Glomerular endothelial cell (primary cell): ENCODE results near the gene DAB1. TPM values are rescaled to one million over a fixed set of nuclear protein-coding genes. Genes with fewer than 3 reads are reported as not detected.

ENCODE experiments used
- DNase-seq: peaks from one replicate; pipeline ENCODE4 v3.0.0-alpha.2; 2011; ENCODE audit warnings: low read depth, low spot score; ENCODE audit errors: extremely low read depth
- total RNA-seq: library from RNA; depleted of rRNA; stranded (reverse); fragments of >200 nt; gene quantifications from 2 replicates; pipeline ENCODE4 v1.2.3, GENCODE V29; 2015

Gene DAB1
- total RNA-seq, 1 donor from 2014 or later: 0.18 TPM

DNA sequence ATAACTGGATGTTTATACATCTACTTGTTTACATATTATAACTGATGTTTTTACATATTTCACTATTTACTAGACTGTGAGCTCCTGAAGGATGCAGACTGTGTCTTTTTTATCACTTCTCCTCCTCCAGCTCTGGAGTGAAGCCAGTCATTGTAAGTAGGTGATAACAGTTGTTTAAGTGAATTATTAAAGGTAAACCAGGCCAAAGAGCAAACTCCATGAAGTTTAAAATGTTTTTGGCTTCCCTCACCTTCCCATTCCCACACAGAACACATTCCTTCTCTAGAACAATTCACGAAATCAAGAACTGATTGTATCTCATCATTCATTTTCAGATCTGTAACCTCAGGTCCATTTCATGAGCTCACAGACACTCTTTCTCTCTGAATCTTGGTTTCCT is 98.3 kb downstream of the DAB1 start:
- no peak for DNase-seq

DNA sequence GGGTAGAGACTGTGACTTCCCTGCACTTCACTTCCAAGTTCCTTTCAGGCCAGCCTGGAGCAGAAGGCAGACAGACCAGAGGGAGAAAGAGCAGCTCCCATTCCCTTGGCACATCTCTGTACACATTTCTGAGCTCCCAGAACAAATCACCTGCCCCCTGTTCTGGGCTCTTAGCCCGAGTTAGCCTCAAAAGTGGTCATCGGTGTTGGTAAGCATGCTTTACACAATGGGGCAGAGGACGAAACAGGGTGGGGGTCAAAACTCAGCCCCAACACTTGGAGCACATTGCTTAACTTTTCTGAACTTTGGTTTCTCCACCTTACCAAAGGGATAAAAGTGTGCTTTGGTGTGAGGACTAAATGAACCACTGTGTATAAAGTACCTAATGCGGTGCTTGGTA is 98.7 kb downstream of the DAB1 start:
- no peak for DNase-seq

DNA sequence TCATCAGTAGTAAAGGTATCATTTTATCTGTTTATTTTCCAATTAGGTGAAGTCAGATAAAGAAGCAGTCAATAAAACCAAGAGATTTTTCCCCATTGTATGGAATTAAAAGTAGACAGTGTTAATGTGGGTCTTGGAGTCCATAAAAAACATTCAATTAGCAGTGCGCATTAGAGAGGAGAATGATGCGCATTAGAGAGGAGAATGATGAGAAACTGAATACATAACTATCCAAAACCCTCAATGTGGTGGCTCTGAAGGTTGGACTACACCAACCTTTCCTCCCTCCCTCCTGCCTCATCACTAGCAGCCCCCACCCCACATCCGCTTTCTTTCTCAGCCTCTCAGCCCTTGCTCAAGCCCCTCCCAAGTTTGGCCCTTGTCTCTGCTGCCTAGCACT is 99.5 kb downstream of the DAB1 start:
- no peak for DNase-seq

DNA sequence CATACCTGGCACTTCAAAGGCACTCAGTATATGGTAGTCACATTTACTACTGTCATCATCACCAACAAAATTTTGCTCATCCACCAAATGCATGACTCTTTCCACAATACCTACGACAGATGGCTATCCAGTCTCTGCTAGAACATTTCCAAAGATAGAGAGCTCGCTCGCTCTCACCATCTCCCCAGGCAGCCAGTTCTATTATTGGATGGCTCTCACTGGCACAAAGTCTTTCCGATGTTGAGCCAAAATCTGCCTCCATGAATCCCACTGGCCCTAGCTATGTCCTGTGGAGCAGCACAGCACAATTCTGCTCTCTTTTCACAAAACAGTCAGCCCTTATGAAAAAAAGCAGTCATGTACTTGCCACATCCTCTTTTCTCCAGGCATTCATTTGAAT is 102.1 kb downstream of the DAB1 start:
- DNase-seq: no peak

DNA sequence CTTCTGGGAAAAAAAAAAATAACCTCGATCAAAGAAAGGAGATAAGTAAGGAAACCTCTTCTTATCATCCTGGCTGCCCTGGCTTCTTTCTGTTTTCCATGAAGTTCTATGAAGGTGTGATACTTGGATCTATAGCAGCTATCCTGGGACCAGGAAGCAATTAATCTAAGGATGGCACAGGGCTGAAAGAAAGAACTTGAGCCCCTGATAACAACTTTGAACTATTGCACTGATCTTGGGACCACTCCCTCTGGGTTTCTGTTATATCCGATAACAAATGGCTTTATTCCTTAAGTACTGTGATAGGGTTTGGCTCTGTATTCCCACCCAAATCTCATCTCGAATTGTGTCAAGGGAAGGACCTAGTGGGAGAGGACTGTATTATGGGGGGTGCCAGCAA is 104.1 kb downstream of the DAB1 start:
- DNase-seq: no peak

- no peak for DNase-seq
Observed at GRCh38 chr1:57319165-57319564, 104.7 kb downstream of the DAB1 start.

DNA sequence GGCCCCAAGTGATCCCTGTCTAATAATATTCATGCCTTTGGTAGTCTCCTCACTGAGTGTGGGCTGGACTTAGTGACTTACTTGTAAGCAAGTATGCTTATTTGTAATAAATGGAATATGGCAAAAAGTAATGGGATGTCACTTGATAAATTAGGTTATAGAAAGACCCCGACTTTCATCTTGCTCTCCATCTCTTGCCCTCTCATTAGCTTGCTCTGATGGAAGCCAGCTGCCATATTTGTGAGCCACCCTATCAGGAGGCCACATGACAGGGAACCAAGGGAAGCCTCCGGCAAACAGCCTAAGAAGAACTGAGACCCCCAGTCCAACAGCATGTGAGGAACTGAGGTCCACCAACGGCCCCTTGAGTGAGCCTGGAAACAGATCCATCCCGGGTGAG is 107.0 kb downstream of the DAB1 start:
- DNase-seq: no peak

- no peak for DNase-seq
Observed at GRCh38 chr1:57316291-57316690, 107.6 kb downstream of the DAB1 start.

DNA sequence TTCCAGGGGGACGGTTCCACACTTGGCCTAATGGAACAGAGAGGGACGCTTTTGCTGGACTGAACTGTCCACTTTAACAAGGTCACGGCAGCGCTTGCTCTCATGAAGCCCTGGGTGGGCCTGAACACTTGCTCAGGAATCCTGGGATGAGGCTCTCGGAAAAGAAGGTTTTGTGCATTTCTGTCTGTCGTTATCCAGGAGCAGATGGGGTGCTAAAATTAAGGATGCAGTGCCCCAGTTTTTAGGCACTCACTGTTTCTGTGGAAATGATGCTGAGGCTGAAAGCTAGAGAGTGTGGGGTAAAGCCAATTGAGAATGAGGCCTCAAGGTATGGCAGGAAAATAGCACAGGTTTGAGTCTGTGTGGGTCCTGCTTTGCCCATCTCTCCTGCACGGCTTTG is 111.0 kb downstream of the DAB1 start:
- no peak for DNase-seq

DNA sequence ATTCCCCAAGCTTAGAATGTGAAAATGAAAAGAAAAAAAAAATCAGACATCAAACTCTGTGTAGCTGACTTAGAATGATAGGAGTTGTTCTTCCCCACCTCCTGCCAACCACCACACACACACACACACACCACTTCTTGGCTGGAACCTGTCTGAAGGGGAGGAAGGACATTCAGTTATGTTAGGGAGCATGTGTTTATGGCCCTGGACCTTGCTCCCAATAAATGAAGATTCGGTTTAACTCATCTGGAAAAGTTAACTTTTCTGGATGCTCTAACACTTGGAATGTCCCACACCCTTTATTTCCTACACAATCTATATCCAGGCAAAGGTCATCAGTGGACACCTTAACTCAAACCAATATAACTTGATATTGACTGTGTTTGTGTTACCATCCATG is 112.4 kb downstream of the DAB1 start:
- DNase-seq: no peak

GRCh38 chr1:57311006-57311405 is 112.9 kb downstream of the DAB1 start:
- DNase-seq: no peak

DNA sequence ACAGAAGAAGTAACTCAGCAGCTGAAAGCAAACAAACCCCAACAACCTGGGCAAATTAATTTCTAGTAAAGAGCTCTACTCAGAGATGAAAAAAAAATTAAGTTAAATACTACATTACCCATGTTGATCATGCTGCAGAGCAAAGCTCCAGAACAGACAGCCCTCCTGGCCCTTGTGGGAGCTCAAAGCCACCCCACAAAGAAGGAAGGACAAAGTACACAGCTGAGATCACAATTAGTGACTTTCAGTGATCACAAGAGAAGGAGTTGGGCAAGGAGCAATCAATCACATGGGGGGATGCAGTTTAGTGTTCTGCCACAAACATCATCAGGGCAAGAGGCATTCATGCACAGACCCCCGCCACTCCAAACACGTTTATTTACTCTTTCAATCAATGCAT is 114.2 kb downstream of the DAB1 start:
- DNase-seq: no peak

GRCh38 chr1:57307392-57308170 is 116.3 kb downstream of the DAB1 start:
- DNase-seq: no peak

DNA sequence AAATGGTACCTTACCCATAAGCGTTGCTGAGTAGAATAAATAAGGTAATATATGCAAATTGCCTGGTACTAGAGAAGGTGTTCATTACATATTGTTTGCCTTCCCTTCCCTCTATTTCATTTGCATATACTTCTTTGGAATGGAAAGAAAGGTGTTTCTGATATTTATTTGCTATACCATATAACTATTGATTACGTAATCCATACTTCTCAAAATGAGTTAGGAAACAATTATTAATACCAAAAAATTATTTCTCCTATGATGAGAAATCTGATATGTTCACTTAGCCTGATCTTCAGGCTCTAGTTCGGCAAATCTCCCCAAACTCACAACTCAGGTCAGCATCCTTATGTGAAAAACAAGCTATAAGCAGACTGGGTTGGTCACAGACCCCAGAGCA is 119.3 kb downstream of the DAB1 start:
- DNase-seq: no peak

DNA sequence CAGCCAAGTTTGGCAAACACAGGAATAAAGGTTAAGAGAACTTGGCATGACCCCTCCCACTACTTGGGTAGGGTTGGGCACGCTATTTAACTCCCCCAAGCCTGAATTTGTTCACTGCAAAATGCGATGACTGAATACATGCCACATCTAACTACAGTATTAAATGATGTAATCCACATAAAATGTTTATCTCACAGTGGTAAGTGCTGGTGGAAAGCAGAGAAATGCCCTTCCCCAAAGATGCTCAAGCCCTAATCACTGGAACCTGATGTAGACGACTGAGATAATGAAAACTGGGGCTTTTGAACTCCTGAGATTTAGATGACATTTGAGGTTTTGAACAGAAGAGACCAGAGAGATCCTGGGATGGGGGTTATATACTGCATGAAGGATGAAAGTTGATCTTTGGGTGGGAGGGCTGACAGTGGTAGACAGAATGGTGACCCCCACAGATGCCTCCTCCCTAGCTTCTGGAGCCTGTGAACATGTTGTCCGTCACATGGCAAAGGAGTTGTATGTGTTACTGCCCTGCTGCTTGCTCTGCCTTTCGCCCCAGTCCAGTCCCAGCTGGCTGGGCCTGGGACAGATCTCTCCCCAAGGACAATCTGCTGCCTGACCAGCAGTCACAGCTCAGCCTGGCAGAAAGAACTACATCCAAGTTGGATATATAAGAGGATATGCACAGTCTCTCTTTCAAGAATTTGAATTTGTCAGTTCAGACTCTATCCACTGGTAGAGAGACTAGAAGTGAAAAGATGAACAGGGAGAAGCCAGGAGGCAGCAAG is 120.9 kb downstream of the DAB1 start:
- no peak for DNase-seq

- DNase-seq: no peak
Observed at GRCh38 chr1:57300186-57300585, 123.7 kb downstream of the DAB1 start.

DNA sequence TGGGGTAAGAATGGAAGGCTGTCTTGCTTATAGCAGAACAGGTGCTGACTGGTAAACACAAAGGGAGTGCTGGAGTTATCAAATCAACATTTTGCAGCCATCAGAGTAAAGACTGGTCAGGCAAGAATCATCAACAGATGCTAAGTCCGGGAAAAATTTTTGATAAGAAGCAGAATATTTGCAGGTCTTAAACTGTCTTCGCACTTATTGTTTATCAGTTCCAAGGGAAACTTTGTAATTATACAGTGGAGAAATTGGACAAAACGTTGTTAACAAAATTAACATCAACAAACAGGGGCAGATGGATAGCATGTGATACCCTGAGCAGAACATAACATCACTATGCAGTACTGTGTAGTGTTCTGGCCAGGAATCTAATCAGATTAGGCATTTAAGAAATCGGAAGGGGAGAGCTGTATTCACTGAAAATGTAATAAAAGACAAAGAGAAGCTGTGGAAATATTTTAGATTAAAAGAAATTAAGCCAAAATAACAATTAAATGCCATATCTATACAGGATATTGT is 127.1 kb downstream of the DAB1 start:
- no peak for DNase-seq

GRCh38 chr1:57295326-57295725 is 128.5 kb downstream of the DAB1 start:
- no peak for DNase-seq

GRCh38 chr1:57294177-57294576 is 129.7 kb downstream of the DAB1 start:
- DNase-seq: no peak

GRCh38 chr1:57293214-57293613 is 130.6 kb downstream of the DAB1 start:
- DNase-seq: no peak

DNA sequence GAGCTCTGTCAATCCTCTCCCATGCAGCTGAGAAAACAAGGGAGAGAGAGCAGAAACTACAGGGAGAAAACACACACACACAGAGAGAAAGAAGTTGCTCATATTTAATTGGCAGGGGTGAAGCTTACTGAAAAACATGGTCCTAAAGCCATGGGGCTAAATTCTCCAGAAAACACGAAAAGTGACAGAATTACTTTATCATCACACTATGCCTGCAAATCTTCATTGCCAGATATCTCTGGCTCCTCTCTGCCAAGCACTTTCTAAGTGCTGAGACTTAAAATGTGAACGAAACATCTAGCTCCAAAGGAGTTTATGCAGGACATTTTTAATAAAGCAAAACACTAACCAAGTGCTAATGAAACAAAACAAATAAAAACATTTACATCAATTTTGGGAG is 134.1 kb downstream of the DAB1 start:
- DNase-seq: no peak

DNA sequence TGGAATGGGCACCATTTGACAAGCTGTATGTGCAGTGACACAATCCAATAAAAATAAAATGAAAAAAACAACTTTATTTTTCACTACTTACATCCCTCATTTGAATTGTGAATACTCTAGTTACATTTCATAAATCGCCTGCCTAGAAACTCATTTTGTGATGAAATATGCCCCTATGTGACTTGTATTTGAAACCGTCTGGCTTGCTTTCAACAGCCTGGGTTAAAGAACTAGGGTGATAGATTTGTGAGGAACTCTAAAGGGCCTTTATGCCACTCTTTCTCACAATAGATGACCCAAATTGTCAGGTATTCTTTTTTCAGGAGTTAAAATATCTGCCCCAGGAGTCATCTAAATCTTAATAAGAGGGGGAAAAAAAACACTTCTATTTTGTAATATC is 137.9 kb downstream of the DAB1 start:
- no peak for DNase-seq
